HG03045 (cell line): Measurements from ENCODE around the gene DDX49.
"Not testable (repeated sequence)": the region's sequence is repeated elsewhere in the genome, so short reads cannot be mapped to it uniquely, and the experiment has no call there.

Experiments used
- ATAC-seq: cut with Tn5 transposase; IDR thresholded peaks from one replicate; pipeline ENCODE4 v1.9.1; 2021; ENCODE audit warnings: mild to moderate bottlenecking, moderate library complexity; ENCODE audit not compliant: unreplicated experiment

DDX49 gene

DNA sequence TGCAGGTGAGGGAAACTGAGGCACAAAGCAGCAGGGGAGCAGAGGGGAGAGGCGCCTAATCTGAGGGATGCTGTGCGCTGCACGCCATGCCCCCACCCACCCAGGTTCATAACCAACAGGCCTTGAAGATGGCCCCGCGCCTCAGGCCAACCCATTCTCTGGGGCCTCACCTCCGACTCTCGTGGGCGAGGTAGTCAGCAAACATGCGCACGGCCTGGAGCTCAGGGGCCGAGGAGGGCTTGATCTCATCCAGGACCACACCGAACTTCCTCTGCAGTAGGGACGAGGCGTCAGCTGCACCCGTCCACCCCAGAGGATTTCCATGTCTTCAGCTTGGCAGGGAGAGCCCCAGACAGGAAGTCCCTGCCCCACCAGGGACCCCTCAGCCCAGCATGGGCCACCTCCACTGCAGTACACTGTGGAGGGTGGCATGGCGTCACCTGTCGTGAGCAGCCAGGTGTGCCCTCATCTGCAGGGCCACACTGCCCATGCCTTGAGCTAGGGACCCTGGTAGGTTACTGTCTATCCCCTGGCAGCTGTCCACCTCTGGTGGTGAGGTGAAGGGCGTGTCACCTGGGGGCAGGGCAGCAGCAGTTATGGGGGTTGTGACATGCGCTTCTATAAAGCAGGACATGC is 8.6 kb upstream of the DDX49 start:
- no peak for ATAC-seq

DNA sequence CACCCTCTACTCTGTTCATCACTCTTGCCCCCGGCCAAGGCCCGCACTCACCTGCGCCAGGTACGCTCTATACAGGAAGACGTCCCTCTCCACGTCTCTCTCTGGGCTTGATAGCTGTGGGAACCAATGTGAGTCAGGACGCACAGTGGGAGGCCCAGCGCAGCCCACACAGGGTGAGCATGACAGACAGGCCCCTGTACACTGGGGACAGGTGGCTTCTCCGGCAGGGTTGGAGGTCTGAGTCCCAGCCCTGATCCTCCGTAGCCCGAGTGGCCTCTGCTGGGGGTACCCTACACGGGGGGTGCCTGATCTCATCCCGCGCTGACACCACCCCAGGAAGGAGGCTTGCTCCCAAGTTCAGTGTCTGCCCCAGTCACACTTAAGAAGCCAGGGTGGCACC is 6.6 kb upstream of the DDX49 start:
- ATAC-seq: no peak

DNA sequence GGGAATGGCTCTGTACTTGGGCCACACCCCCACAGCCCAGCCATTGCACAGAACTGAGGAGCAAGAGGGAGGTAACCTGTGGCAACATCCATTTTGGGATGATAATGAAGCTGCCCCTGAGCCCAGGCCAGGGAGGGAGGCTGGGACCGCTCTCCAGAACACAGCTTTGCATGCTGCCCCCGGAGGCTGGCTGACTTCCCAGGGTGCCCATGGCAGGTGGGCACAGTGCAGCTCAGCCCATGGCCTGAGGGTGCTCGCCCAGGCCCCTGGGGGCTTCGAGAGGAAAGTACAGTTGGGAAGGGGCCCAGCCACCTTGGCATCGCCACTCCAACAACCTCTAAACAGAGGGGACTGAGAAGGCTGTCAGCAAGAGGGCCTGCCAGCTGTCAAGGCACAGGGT is 6.0 kb upstream of the DDX49 start:
- ATAC-seq: no peak

DNA sequence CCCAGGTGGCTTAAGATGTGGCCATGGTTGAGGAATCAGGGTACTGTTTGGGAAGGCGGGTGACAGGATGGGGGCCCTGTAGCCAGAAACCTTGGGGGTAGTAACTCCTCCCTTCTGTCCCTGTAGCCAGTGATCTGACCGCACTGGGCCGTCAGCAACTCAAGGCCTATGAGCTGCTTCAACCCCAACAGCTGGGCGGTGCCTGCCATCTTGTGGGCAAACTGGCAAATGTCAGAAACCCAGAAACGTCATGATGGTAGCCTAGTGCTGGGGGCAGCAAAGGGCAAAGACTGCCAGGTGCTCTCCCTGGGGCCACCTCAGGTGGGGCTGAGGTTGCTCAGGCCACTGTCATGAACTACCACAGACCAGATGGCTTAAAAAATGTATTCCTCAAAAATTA is 3.9 kb upstream of the DDX49 start:
- ATAC-seq: no peak

DNA sequence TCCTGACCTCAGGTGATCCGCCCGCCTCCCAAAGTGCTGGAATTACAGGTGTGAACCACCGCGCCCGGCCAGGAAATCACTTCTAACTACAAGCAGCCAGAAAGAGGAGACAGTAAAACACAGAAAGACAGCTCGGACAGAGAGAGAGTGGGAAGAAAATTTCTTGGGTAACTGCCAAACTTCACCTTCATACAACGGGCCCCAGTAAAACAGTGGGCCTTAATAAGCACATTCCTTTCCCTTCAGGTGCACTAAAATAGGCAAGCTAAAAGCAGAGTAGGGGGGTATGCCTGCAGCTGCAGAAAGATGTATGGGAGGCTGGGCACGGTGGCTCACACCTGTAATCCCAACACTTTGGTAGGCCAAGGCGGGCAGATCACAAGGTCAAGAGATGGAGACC is 1.9 kb upstream of the DDX49 start:
- not testable (repeated sequence) for ATAC-seq

DNA sequence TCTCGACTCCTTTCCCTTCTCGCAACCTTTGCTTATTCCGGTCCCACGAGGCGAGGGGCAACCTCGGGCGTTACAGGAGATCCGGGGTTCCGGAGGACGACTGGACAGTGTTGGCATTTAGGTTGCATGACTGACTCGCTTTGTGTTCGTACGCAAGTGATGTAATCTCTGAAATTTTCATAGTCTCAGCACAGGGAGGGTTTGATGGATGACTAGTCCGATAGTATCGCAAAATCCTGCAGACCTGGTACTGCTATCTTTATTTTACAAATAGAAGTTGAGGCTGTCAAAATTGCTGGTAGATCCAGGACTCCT is 342 bp downstream of the DDX49 start:
- ATAC-seq: no peak

DNA sequence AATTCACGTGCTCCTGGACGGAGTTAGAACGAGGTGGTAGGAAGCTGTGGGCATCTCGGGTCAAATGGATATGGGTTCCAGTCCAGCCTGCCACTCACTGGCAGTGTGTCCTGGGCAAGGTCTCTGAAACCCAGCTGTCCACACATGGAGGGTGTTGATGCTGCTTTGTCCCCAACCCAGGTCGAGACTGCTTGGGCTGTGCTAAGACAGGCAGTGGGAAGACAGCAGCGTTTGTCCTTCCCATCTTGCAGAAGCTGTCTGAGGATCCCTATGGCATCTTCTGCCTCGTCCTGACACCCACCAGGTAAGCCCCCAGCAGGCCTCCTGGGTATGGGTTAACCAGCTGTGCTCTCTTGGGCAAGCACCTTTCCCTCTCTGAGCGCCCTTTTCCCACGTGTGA is 885 bp downstream of the DDX49 start:
- no peak for ATAC-seq

DNA sequence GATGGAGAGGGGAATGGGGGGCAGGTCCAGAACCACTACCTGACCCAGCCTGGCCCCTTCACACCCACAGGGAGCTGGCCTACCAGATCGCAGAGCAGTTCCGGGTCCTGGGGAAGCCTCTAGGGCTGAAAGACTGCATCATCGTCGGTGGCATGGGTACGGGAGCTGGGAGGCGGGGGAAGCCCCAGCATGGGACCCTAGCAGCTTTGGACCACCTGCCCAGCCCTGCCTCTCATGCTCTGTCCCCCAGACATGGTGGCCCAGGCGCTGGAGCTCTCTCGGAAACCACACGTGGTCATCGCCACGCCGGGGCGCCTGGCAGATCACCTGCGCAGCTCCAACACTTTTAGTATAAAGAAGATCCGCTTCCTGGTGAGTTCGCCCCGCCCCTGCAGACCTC is 2.1 kb downstream of the DDX49 start:
- ATAC-seq: no peak

DNA sequence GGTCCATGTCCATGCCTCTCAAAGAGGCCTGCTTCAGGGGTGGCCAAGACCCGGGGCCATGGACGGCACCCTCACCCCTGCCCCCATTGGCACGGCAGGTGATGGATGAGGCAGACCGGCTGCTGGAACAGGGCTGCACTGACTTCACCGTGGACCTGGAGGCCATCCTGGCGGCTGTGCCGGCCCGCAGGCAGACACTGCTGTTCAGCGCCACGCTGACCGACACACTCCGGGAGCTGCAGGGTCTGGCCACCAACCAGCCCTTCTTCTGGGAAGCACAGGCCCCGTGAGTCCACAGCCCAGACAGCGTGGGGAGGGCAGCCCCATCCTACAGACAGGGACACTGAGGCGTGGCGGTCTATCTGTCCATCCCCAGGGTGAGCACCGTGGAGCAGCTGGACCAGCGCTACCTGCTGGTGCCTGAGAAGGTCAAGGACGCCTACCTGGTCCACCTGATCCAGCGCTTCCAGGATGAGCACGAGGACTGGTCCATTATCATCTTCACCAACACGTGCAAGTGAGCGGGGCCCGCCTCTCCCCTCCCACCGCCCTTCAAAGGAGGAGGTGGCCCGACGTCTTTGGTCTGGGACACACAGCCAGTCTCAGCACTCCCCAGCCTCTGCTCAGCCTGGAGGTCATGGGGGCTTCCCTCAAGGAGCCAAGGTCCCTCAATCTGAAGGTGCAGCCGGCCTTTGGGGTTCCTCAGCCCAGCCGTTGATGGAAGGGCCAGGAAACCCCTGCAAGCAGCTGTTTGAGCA is 2.9 kb downstream of the DDX49 start:
- no peak for ATAC-seq

DNA sequence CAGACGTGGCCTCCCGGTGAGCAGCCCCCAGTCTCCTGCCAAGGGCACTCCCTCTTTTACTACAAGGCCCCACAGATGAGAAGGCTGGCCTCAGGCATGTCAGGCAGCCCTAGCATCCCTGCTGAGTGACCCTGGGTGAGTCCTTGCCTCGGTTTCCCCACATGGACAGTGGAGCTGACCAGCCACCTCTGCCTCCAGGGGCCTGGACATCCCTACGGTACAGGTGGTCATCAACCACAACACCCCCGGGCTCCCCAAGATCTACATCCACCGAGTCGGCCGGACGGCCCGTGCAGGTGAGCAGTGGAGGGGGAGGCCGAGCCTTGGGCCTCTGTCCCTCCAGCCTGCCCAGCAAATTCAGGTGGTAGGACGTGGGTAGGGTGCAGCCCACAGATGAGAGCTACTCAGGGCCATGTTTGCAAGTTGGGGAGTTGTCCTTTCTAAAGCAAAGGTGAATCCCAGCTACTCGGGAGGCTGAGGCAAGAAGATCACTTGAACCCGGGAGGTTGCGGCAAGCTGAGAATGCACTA is 5.2 kb downstream of the DDX49 start:
- ATAC-seq: no peak

DNA sequence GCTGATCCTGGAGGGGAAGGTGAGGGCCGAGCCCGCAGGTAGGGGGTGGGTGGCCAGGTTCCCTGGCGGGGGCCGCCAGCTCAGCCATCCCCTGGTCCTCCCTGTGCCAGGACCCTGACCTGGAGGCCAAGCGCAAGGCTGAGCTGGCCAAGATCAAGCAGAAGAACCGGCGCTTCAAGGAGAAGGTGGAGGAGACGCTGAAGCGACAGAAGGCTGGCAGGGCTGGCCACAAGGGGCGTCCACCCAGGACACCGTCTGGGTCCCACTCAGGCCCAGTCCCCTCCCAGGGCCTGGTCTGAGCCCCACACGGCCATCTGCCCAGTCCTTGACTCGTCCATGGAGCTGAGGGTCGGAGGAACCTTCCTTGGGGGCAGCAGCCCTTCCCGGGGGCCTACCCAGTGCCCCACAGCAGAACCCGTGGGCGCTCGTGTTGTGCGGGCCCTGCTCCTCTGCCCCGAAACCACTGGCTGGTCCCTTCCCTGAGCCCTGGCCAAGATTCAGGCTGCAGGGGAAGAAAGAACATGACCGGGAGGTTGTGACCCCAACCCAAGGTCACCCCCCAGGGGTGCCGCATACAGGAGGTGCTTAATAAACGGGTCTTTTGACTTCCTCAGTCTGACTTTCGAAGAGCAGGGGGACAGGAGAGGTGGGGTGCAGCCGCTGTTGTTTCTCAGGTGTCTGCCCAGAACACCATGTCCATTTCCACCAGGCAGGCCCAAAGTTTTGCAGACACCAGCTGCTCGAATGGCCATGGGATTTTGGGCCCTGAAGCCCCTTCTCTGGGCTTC is 8.7 kb downstream of the DDX49 start:
- no peak for ATAC-seq

DNA sequence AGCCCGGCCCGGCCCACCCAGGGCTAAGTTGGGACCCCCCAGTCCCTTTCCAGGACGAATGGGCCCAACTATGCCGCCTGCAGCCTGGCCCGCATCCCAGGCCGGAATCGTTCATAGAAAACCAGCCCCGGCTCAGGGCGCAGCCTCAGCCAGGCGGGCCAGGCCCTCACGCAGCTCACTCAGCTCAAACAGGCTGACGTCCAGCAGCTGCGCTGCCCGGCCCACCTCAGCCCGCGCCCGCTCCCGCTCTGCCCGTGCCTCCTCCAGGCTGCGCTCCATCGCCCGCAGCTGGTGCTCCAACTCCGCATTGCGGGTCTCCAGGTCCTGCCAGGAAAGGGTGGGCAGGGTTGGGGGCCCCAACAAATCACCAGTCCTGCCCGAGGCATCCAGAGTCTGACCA is 9.8 kb downstream of the DDX49 start:
- no peak for ATAC-seq

DNA sequence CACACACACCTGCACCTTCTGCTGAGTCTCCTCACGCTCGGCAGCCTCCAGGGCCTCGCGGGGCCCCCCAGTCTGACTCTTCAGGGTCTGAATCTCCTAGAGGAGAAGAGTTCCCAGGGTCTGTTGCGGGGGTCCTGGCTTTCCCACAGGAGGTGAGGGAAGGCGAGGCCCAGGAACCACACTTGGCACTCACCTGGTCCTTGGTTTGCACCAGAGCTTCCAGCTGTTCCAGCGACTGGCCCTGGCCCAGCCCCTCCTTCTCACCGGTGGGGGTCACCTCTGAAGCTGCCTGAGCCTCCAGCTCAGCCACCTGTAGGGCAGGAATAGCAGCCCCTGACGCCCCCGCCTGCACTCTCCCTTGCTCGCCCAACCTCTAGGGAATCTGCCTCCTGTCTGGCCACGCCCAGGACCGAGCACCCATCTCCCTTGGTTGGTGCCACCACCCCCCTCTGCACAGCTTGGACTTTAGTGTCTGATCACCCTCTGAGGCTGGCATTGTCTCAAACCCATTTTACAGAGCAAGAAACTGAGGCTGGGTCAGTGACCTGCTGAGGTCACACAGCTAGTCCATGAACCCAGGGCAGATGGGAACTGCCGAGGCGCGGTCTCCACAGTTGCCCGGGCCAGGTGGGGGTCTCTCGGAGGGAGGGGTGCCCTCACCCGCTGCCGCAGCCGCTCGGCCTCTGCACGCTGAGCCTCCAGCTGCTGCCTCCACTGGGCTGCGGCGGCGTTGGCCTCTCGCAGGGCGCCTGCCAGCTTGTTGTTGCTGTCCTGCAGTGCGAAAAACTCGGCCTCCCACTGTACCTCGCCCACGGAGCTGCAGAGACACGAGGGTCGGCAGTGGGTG is 12.0 kb downstream of the DDX49 start:
- no peak for ATAC-seq

DNA sequence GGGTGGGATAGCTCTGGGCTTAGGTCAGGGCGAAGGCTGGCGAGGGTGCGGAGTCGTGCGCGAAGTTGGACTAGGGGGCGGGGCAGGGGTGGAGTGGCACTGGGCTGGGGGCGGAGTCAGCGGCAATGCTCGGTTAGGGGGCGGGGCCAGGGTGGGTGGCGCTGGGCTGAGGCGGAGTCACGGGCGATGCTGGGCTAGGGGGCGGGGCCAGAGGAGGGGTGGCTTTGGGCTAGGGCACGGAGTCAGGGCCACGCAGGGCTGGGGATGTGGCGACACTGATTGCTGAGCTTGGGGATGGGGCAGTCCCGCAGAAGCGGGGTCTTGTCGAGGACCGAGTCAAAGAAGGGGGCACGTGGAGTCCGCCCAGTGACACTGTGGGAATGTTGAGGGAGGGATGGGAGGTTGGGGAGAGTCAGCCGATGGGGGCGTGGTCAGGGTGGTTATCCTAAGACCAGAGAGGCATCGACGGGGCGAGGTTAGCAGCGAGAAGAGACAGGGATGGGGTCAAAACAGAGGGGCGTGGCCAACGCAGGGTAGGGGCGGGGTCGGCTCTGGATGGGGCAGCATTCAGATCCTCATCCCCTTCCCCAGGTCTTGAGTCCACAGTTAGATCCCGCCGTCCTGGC is 12.8 kb downstream of the DDX49 start:
- no peak for ATAC-seq

DNA sequence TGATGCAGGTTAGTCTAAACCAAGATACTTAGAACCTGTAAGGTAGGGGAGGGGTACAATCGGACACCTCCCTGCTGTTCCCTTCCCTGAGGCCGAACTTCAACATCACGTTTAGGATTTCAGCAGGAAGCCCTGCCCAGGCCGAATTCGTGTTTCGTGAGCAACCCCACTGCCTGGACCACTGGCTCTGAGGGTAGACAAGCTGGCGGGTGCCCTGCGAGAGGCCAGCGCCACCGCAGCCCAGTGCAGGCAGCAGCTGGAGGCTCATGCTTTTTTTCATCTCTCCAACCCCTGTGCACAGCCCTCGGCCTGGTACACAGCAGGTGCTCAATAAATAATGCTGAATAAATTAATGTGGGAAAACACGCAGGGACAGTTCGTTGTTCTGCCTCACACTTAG is 13.8 kb downstream of the DDX49 start:
- ATAC-seq: no peak

DNA sequence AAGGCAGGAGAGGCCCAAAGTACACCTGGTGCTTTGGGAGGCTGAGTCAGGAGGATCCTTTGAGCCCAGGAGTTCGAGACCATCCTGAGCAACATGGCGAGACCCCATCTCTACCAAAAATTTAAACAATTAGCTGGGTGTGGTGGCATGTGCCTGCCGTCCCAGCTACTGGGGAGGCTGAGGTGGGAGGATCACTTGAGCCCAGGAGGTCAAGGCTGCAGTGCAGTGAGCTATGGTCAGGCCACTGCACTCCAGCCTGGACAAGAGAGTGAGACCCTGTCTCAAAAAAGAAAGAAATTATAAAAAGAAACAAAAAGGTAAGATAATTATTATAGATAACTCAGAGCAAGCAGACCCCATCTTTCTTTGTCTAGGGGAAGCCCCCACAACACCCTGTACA is 19.6 kb downstream of the DDX49 start:
- no peak for ATAC-seq

DNA sequence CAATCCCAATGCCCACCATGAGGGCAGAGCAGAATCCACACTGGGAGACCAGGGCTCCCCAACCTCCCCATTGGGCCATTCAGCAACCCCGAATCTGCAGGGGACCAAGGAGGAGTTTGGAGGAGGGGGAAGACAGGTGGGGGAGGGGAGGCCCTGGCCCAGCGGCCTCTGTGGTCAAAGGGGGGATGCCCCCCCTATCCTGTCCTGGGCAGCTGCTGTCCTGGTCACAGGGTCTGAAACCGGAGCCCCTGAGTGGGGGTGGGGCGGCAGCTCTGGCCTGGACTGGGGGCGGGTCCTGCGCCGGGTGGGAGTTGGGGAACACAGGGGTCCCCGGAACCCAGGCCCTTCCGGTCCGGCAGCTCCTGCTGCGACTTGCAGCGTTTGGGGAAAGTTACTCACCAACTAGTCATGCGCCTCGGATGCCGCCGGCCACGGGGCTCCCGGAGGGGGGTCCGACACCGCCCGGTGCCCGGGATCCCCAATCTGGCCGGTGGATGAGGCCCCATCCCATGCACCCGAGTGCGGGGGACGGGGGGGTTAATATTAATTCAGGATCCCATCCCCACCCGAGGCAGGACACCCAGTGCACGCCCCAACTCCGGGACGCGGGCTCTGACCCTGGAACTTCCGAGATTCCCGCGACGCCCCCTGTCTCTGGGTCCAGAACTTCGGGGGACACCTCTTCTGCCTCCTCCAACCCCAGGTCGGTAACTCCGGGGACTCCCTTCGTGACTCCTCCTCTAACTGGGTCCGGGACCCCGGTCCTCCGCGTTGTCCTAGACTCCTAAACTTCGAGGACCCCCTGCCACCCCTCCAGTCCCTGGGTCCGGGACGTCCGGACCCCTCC is 20.6 kb downstream of the DDX49 start:
- ATAC-seq: no peak

DNA sequence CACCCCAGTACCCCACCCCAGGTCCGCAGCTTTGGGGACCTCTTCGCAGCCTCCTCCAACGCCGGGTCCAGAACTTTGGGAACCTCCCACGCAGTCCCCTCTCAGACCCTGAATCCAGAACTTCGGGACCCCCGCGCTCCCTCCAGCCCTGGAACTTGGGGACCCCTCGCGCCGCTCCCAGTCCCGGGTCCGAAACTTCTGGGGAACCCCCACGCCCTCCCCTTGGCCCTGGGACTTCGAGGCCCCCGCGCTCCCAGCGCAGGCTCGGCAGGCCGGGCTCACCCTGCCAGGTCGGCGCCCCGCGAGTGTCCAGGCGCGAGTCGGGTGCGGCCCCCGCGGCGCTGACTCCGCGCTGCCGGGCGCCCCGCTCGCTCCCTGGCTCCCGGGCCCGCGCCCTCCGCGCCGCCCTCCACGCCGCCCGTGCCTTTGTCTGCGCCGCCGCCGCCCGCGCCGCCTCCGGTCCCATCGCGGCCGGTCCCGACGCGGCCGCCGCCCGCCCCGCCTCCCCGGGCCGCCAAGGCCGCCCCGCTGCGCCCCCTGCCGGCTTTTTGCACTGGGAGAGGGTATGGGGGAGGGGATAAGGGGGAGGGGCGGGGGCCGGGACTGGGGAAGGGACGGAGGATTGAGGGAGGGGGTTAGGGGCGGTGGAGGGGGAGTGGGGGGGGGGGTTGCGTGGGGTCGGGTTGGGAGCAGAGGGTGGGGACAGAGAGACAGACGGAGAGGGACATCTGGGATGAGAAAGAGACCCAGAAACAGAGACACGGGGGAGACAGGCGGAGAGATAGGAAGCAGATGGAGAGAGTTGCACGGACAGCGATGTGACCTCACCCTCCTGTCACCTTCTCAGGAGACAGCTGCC is 21.5 kb downstream of the DDX49 start, which contains the start of gene HOMER3:
Gene HOMER3 (minus strand): TSS at position 449 of the 859 bp plus-strand sequence. CDS start 2,235 bp downstream, outside the sequence.
- ATAC-seq: no peak
